Measurements from ENCODE around the gene DYNLT3. TPM values are rescaled to one million over a fixed set of nuclear protein-coding genes. Genes with fewer than 3 reads are reported as not detected.

The DYNLT3 gene
- total RNA-seq, 4 donors from 2014 or later = 12.7 to 22.2 (median 15.0) TPM

DNA sequence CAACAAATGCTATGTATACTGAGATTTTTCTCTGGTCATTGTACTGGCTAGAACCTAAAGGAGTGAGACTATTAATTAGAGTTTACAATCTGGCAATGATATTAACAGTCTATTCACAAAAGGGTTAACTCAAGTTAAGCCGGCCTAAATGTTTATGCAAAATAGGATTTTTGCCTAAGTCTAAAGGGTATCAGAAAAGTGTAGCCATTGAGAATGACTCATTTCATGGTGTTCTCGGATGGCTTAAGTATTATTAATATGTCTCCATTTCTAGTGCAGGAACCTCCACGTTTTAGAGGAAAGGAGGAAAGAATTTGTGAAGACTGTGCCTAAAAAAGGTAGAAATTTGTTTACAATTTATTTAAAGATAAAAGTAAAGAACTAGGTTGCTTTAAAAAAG is 29.8 kb downstream of the DYNLT3 start:
- Histone ChIP-seq H3K27ac (no peak overlapping the region), H3K4me3 (no peak overlapping the region), H3K9me3 (no peaks in the 10 kb centered on the region), H3K36me3 (no peaks in the 10 kb centered on the region), H3K4me1 (no peaks in the 10 kb centered on the region), H3K27me3 (peaks cover 0 to 10% (median 0%) of the 10 kb centered on the region in 3 donors)
- no peak for ATAC-seq
- intact Hi-C loops (cut with DNase I; ENCODE audit: low total_unique reads) (no loop called here), in situ Hi-C loops (cut with MboI; ENCODE audit: low sequenced_read_pairs in 4 of 4) (no loop called here)
- TF ChIP-seq CTCF (IDR thresholded peaks at IDR 0.05 in 4 of 5, conservative IDR thresholded peaks at IDR 0.05 in 1 of 5) (no peak), POLR2A (IDR thresholded peaks at IDR 0.05) (no peak)
- no peak for DNase-seq

DNA sequence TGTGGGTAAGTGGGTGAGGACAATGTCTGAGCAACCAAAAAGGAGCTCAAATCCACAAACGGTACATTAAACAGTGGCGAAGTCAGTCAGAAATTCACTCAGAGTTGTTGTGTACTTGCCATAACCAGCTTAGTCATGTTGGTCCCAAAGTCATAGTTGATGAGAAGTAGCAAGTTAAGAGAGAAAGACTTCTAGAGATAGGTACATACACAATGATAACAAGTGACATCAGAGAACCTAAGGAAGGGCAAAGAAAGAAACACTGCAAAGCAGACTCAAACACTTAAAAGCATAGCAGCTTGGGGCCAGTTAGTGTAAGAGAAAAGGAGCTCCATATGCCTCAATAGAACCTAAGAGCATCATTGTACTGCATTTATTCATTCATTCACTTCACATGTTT is 30.2 kb downstream of the DYNLT3 start:
- no peak for ATAC-seq
- no peak overlapping the region for H3K4me3 ChIP-seq
- no peak overlapping the region for H3K27ac ChIP-seq
- intact Hi-C loops (cut with DNase I; ENCODE audit: low total_unique reads) (no loop called here), in situ Hi-C loops (cut with MboI; ENCODE audit: low sequenced_read_pairs in 4 of 4) (no loop called here)
- H3K36me3 ChIP-seq = no peaks in the 10 kb centered on the region
- DNase-seq = no peak
- no peak for TF ChIP-seq POLR2A (IDR thresholded peaks at IDR 0.05)
- no peak for TF ChIP-seq CTCF (IDR thresholded peaks at IDR 0.05 in 4 of 5, conservative IDR thresholded peaks at IDR 0.05 in 1 of 5)
- H3K4me1 ChIP-seq = no peaks in the 10 kb centered on the region
- H3K9me3 ChIP-seq = no peaks in the 10 kb centered on the region
- H3K27me3 ChIP-seq = peaks cover 0 to 10% (median 0%) of the 10 kb centered on the region in 3 donors

DNA sequence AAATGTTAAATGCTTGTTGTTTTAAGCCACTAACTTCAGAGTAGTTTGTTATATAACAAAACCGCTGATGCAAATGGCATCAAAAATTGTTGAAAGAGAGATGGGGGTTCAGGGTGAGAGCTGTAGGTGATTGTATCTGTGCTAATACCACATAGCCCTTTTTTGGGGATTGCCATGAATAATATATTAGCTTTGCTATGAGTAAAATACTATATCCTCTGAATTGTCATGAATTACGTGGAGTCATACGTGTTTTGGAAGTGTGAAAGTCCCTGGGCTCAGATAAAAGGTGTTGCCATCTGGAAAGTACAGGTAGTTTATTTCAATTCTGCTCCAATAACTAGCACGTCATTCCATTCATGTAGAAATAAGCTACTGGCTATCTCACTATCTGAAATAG is 30.6 kb downstream of the DYNLT3 start:
- no peak for ATAC-seq
- H3K36me3 ChIP-seq = no peaks in the 10 kb centered on the region
- TF ChIP-seq CTCF (IDR thresholded peaks at IDR 0.05 in 4 of 5, conservative IDR thresholded peaks at IDR 0.05 in 1 of 5) (no peak), POLR2A (IDR thresholded peaks at IDR 0.05) (no peak)
- intact Hi-C loops (cut with DNase I; ENCODE audit: low total_unique reads) (no loop called here), in situ Hi-C loops (cut with MboI; ENCODE audit: low sequenced_read_pairs in 4 of 4) (no loop called here)
- H3K4me3 ChIP-seq = no peak overlapping the region
- no peaks in the 10 kb centered on the region for H3K4me1 ChIP-seq
- no peak overlapping the region for H3K27ac ChIP-seq
- no peak for DNase-seq
- H3K27me3 ChIP-seq = peaks cover 0 to 10% (median 0%) of the 10 kb centered on the region in 3 donors
- no peaks in the 10 kb centered on the region for H3K9me3 ChIP-seq

- Histone ChIP-seq H3K27me3 (peaks cover 0 to 10% (median 0%) of the 10 kb centered on the region in 3 donors), H3K27ac (no peak overlapping the region), H3K4me3 (no peak overlapping the region), H3K4me1 (no peaks in the 10 kb centered on the region), H3K36me3 (no peaks in the 10 kb centered on the region), H3K9me3 (no peaks in the 10 kb centered on the region)
- TF ChIP-seq POLR2A (IDR thresholded peaks at IDR 0.05) (no peak), CTCF (IDR thresholded peaks at IDR 0.05 in 4 of 5, conservative IDR thresholded peaks at IDR 0.05 in 1 of 5) (no peak)
- intact Hi-C loops (cut with DNase I; ENCODE audit: low total_unique reads) = no loop called here
- no peak for ATAC-seq
- DNase-seq = no peak
- in situ Hi-C loops (cut with MboI; ENCODE audit: low sequenced_read_pairs in 4 of 4) = no loop called here
Observed at GRCh38 chrX:37815366-37815765, 32.0 kb downstream of the DYNLT3 start.

GRCh38 chrX:37813570-37813969 is 33.8 kb downstream of the DYNLT3 start:
- no peak overlapping the region for H3K27ac ChIP-seq
- H3K4me3 ChIP-seq = no peak overlapping the region
- H3K9me3 ChIP-seq = no peaks in the 10 kb centered on the region
- in situ Hi-C loops (cut with MboI; ENCODE audit: low sequenced_read_pairs in 4 of 4) = no loop called here
- intact Hi-C loops (cut with DNase I; ENCODE audit: low total_unique reads) = no loop called here
- no peak for TF ChIP-seq POLR2A (IDR thresholded peaks at IDR 0.05)
- no peak for TF ChIP-seq CTCF (IDR thresholded peaks at IDR 0.05 in 4 of 5, conservative IDR thresholded peaks at IDR 0.05 in 1 of 5)
- no peaks in the 10 kb centered on the region for H3K36me3 ChIP-seq
- H3K27me3 ChIP-seq = peaks cover 0 to 10% (median 0%) of the 10 kb centered on the region in 3 donors
- no peak for DNase-seq
- ATAC-seq = no peak
- no peaks in the 10 kb centered on the region for H3K4me1 ChIP-seq
